Measurements from ENCODE around the gene NEURL3.
"Not testable (repeated sequence)": the region's sequence is repeated elsewhere in the genome, so short reads cannot be mapped to it uniquely, and the experiment has no call there.

The NEURL3 gene, protein sequence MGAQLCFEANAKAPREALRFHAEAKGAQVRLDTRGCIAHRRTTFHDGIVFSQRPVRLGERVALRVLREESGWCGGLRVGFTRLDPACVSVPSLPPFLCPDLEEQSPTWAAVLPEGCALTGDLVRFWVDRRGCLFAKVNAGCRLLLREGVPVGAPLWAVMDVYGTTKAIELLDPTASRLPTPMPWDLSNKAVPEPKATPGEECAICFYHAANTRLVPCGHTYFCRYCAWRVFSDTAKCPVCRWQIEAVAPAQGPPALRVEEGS

DNA sequence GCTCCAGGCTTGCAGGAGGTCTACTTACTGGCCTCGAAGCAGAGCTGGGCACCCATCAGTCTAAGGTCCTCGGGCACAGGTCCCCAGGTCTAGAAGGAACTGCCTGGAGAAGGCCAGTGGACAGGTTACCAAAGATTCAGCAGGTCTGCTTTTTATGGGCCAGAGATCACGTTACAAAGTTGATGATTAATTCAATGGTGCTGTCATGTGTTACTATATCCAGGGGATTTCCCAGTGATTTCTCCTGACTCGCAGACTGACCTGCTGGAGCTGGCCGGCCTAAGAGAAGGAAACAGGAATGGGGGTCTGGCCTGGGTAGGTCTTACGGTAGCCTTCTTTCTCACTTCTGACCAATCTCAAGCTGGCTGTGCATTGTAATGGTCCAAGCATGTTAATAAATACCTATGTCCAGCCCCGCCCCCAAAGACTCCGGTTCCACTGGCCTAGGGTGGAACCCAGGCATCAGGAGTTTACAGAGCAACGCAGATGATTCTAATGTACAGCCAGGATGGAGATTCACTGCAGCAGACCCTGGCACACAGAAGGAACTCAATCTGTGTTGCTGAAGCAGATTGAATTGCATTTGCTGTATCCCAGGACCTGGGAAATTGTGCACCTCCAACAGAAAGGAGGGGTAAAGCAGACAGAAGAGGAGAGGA is at the start of gene NEURL3:
Gene NEURL3, minus strand, starts transcription at position 127 of the 659 bp plus-strand sequence. Its CDS starts 71 bp downstream, at position 56.
- no peak for DNase-seq

DNA sequence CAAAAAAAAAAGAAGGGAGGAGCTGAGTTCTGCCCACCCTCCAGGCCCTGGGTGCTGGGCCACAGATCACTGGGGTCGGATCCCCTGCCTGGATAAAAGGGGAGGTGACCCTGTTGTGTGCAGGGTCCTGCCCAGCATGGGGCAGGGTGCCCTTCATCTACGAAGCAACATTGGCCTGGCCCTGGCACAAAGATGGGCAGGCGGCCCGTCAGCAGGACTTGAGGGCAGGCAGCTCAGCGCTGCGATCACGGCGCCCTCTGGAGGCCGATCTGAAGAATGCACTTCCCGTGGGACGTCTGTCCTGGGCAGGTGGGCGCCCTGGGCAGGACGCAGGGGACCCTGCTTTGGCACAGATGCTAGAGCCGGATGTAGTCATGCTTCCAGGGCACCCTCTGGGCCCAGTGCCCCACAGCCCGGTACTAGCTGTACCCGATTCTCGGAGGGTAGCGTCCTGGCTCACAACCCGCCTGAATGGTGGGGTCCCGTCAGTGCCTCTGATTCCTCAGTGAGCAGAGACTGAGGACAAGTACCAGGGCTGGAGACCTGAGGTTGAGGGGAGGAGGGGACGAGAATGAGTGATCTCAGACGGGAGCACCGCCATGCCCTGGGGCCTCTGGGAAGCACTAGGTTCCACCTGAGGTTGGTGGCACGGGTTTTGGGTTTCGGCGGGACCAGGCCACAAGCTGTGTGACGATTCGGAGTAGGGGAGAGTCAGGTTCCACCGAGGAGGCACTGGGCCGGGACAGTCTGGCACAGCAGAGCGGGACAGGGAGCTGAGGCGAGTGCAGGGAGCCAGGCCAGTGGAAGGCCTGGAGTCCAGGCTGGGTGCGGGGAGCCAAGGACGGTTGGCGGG is 49.4 kb upstream of the NEURL3 start:
- DNase-seq: peak; percentile 64

DNA sequence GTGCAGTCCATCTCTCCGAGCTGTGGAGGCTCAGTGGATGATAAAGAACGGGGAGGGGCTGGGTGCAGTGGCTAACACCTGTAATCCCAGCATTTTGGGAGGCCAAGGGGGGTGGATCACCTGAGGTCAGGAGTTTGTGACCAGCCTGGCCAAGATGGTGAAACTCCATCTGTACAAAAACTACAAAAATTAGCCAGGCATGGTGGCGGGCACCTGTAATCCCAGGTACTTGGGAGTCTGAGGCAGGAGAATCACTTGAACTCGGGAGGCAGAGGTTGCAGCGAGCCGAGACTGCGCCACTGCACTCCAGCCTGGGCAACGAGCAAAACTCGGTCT is 48.8 kb upstream of the NEURL3 start:
- not testable (repeated sequence) for DNase-seq

DNA sequence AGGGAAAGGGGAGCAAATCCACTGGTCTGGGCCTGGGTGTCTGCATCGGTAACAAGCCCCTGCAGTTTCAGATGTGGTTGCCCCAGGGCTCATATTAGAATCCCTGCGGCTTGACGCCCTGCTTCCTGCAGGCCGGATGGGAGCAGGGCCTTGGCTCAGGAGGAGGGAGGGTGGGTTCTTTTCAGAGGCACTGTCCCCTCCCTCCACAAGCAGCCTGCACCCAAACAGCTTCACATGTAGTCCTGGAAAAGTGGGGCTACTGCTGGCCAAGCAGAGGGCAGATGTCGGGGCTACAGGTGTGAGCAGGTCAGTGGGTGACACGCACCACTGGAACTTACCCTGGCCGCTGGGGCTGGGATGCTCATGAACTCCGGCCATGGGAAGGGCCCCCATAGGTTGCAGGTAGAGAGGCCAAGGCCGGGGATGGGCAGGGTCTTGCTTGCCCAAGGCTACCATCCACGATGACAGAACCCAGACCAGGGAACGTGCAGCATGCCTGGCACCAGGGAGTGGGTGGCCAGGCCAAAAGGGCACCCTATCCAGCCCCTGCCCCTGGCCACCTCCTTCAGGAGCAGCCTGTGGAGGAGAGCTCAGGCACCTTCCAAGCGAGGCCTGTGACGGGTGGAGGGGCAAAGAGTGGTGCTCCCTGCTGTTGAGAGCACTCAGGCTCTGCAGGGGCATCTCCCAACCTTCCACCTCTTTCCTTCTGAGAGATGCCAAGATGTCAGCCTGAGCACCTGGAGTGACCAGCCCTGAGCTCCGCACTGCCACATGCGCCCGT is 48.2 kb upstream of the NEURL3 start:
- DNase-seq: no peak

DNA sequence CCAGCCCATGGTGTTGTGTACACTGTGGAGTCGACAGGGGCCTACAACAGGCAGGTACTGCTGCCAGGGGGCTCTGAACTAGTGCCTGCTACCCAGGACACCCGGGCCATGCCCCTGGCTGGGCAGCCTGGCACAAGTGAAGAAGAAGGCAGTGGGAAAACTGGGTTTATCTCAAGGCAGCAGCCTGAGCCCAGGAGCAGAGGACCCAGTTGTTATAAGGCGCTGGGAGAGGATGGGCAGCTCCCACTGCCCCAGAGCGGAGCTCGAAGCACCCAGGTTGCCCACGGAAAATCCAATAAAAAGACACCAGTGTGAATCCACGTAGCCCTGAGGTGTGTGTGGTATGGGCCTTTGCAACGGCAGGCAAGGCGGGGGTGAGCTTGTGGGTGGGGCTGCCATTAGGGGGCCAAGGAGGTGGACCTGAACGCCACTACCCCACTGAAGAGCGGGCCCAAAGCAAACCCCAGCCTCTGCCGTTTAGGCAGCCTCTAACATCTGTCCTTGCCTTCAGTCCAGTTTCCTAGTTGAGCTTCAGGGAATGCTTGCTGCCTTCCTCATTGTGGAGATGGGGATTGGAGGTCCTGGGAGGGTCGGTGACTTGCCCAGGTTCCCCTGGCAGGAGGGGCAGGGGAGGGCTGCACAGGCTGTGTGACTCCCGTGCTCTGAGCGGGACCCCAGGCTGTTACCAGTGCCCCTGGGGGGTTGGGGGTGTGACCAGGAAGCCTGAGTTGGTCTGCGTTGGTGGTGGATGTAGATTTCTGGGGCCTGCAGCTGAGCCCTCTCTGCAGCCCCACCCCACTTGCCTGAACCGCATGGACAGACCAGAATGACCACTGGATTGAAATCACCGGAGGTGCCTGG is 47.4 kb upstream of the NEURL3 start:
- DNase-seq: no peak

DNA sequence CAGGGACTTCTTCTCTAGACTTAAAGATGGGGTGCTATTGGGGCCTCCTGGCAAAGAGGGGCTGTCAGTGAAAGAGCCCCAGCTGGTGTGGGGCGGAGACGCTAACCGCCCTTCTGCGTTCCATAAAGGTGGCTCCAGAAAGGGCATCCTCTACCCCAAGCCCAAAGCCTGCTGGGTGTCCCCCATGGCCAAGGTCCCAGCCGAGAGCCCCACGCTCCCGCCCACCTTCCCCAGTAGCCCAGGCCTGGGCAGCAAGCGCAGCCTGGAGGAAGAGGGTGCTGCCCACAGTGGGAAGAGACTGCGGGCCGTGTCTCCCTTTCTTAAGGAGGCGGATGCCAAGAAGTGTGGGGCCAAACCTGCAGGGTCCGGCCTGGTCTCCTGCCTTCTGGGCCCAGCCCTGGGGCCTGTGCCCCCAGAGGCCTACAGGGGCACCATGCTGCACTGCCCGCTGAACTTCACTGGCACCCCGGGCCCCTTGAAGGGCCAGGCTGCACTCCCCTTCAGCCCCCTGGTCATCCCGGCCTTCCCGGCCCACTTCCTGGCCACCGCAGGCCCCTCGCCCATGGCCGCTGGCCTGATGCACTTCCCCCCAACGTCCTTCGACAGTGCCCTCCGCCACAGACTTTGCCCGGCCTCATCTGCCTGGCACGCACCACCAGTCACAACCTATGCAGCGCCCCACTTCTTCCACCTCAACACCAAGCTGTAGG is 46.6 kb upstream of the NEURL3 start:
- no peak for DNase-seq

DNA sequence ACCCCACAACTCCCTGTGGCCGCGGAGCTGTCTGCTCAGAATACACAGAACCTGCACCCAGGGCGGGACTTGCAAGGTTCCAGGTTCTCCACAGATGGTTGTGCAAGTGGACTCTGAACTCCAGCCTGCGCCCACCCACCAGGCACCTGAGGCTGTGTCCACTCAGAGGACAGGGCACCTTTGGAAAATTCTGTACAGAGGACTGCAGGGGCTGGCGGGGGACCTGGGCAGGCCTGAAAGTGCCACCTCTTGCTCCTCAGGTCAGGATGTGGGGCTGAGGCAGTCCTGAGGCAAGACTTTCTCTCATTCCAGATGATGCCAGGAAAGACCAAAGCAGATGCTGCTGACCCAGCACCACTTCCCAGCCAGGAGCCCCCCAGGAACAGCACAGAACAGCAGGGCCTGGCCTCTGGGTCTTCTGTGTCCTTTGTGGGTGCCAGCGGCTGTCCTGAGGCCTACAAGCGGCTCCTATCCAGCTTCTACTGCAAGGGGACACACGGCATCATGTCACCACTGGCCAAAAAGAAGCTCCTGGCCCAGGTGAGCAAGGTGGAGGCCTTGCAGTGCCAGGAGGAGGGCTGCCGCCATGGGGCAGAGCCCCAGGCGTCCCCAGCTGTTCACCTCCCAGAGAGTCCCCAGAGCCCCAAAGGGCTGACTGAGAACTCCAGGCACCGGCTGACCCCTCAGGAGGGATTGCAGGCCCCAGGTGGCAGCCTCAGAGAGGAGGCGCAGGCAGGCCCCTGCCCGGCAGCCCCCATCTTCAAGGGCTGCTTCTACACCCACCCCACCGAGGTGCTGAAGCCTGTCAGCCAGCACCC is 45.8 kb upstream of the NEURL3 start:
- no peak for DNase-seq

DNA sequence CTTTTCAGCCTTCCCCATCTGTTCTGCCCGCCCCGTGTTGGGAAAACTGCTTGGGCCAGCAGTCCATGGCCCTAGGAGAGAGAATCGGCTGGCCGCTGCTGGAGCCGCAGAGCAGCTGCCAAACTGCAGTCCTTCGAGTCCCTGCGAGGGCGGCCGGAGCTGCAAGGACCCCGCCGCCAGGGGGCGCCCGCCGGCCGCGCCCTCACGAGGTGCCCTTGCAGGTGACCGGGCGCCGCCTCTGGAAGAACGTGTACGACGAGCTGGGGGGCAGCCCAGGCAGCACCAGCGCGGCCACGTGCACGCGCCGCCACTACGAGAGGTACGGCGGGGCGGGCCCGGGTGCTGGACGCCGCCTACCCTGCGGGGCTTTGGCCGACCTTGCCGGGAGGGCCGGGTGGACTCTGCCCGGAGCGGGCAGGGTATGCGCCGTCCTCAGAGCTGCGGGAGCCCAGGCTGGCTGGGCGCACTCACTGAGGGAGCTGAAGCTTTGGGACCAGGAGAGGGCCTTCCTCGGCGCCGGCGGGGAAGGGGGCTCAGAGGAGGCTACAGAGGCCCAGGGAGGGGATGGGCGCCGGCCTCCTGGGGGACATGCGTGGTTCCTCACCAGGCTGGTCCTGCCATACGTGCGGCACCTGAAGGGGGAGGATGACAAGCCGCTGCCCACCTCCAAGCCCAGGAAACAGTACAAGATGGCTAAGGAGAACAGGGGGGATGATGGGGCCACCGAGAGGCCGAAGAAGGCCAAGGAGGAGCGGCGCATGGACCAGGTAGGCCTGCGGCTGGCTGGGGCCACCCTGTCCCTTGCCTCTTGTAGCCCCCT is 45.0 kb upstream of the NEURL3 start:
- no peak for DNase-seq

DNA sequence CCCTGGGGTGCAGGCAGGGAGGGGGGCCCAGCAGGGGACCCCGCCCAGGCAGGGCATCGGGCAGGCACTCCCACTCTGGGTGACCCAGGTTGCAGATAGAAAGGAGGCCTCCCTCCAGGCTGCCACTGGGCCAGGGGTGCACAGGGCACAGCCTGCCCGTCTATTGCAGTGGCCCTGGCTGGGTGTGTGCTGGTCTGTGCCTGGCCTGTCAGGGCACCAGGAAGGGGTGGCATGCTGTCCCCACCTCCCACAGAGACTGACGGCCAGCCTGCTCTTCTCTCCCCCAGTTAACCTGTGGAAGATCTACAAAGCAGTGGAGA is 44.3 kb upstream of the NEURL3 start:
- DNase-seq: no peak

DNA sequence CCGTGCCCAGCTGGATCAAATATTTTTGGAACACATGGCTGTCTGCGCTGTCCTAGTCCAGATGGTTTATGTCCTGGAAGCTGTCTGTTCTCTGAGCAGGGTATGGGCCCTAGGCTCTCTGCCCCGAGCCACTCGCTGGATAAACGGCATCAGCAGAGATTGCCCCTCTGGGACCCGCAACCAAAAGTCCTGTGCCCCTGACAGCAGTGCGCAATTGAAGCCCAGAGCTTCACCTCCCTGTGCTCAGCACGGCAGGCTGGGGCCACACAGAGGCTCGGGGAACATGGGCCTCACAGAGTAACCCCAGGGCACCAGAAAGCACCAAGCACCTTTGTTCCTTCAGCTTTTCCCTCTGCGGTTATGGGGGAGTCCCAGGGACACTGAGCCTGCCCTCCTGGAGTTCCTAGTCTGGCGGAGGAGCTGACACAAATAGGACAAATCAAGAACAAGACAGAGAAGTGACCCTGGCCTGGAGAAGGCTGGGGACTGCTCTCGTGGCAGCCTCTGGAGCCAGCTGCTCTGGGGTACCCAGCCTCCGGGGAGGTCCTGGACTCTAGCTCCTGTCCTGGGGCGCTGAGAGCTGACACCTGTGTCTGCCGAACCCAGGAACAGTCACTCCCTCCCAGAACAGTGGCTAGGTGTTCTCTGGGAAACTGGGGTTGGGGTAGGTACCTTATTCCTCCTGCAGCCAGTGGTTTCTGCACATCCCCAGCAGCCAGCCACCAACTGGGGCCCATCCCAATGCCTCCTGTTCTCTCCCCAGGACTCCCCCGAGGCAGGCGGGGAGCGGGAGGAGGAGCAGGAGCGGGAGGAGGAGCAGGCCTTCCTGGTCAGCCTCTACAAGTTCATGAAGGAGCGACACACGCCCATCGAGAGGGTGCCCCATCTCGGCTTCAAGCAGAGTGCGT is 43.7 kb upstream of the NEURL3 start:
- DNase-seq: no peak

DNA sequence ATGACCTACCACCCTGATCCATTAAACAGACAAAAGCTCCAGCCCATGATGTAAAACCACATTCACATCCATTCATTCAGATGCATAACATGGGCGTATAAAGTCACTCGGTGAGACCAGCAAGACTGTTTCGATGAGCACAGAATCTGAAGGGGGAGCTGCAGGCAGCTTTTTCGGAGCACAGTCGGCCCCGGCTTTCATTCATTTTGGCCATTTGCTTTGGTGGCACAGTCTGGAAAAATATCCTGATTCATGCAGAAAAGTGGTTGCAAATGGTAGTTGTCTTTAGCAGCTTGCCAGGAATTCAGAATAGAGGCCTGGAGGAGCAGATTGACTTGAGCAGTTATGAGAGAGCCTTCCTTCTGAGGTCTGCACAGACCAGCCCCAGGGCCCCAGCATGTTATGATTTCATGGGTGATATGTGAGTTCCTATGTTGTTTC is 42.6 kb upstream of the NEURL3 start:
- no peak for DNase-seq

DNA sequence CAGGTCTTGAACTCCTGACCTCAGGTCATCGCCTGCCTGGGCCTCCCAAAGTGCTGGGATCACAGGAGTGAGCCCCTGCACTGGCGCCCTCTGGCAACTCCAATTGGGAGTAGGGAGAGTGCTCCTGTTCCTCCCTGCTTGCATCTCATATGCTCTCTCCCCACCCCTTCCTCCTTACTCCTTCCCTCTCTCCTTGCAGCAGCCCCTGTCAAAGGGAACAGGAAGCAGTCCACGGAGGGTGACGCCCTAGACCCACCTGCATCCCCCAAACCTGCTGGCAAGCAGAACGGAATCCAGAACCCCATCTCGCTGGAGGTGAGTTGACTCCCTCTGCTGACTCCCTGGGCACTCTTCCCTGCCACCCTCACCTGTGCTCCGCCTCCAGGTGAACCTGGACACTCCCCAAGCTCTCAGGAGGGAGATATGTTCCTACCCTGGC is 42.1 kb upstream of the NEURL3 start:
- no peak for DNase-seq

DNA sequence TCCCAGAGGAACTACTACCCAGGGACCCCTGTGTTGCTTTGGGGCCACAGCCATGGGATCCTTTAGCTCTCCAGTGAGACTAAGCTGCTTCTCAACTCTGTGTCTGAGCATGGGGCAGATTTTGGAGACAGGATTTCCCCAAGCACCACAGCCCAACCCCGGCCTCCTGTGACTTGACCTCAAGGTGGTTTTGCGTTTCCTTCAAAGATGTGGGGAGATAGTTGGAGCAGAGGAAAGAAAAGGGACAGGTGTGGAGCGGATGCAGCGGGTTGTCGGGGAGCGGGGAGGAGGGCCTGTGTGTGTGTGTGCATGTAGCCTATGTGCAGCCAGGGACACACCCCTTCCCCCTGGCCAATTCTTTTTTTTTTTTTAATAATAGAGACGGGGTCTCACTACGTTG is 41.6 kb upstream of the NEURL3 start:
- DNase-seq: no peak

DNA sequence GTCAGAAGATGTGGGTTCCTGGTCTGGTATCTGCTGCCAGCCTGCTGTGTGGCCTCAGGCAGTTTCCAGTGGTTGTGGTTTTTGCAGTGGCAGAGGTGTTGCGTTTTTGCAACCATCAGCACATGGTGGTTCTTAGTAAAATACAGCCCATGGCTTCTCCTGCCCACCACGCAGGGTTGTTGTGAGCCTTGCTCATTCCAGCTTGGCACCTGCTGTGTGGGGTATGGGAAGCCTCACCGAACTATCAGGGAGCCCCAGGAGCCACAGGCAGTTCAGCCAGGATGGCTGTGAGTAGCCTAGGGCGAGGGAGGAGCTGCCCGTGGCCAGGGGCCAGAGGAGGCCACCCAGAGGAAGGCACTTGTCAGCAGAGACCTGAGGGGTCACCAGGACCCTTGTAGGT is 41.2 kb upstream of the NEURL3 start:
- no peak for DNase-seq

DNA sequence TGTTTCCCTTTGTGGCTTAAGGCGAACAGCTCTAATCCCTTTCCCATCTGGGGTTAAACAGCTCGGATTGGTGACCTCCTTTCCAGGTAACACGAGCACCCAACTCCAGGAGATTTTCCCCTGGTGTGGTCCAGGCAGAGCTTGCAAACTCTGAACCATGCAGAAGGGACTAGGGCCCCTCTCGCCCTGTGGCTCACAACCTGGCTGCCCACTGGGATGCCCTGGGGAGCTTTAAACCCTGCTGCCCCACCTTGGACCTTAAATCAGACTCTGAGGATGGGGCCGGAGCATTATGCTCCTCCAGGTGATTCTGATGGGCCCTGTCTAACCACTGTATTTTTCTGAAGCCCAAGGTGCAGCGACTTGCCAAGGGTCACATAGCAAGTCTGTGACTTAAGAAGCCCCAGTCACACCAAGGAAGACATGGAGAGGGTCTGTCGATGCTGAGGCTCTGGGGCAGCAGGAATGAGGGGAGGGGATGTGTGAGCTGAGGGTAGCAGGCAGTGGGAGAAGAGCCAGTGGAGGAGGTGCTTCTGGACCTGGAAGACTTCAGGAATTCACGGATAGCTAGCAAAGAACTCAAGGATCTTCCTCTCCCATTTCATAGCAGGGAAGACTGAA is 37.3 kb upstream of the NEURL3 start:
- no peak for DNase-seq

DNA sequence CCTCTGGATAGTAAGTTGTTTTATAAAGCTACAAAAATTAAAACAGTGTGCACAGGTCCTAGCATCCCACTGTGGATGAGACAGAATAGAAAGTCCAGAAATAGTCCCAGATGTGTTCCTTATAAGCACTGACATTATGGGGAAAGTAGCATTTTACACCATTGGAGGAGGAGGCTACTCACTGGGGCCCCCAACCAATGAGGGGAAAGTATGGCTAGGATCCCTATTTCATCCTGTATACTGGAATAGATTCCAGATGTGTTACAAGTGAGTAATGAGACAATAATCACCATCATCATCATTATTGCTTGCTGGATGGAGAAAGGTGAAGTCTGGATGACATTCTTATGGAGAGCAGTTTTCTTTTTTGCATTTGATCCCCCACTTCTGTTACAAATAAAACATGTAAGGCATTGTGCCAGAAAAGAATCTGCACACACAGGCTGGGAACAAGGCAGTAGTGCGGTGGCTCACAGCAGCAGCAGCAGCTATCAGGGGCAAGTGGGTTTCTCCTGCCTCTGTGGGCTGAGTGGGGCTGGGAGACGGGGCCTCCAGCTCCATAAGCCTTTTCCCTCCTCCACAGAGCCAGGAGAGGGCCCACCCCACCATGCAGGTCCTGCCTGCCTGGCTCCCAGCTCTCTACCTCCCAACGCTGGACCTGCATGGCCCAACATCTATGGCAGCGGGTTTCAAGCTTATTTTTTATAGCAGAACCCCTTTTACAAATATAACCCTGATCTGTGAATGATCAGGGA is 36.4 kb upstream of the NEURL3 start:
- DNase-seq: no peak

DNA sequence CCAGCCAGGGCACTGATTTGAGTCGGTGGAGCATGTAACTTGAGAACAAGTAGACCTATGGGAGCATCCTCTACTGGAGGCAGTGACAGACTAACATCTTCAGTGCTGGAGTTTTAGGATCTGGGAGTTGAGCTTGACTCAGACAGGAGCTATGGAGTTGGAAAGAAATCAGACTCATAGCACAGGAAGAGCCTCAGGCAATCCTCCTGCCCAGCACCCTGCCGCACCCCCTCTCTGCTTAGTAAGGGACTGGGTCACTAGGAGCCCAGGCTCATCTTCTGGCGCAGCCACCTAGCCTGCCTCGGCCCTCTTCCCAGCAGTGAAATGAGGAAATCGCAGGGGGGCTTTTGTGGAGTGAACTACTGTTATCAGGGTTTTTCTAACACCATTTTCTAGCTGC is 35.0 kb upstream of the NEURL3 start:
- DNase-seq: no peak
